ENCODE measurements around the gene RUNX1.

RUNX1 gene

GRCh38 chr21:34774750-34775149 lies 274.4 kb downstream of the RUNX1 start:
- DNase-seq: no peak

GRCh38 chr21:34771512-34772028 lies 277.5 kb downstream of the RUNX1 start:
- DNase-seq: no peak

DNA sequence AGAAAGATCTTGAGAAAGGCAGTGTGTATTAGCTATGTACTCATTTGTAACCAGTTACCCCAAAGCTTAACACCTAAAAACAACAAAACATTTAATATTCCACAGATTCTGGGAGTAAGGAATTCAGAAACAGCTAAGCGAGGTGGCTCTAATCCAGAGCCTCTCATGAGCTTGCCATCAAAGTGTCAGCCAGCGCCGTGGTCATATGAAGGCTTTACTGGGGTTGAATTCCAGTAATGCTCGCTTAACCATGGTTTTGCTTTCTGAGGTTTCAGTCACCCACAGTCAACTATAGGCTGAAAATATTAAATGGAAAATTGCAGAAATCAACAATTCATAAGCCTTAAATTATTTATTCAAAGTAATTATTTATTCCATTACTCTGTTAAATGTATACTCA lies 278.5 kb downstream of the RUNX1 start:
- DNase-seq: no peak

DNA sequence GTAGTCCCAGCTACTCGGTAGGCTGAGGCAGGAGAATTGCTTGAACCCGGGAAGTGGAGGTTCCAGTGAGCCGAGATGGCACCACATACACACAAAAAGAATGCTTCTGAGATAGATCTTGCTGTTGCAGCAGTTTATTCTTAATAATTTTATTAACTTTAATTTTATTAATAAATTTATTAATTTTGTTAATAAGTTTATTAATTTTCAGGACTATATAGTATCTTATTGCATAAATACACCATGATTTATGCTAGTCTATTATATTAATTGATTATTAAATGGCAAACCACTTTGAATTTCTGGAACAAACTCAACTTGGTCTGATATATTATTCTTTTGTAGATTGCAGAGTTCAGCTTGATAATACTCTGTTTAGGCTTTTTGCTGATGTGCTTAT lies 280.8 kb downstream of the RUNX1 start:
- DNase-seq: no peak

GRCh38 chr21:34766862-34767261 lies 282.2 kb downstream of the RUNX1 start:
- DNase-seq: no peak

GRCh38 chr21:34765619-34766018 lies 283.5 kb downstream of the RUNX1 start:
- DNase-seq: no peak

DNA sequence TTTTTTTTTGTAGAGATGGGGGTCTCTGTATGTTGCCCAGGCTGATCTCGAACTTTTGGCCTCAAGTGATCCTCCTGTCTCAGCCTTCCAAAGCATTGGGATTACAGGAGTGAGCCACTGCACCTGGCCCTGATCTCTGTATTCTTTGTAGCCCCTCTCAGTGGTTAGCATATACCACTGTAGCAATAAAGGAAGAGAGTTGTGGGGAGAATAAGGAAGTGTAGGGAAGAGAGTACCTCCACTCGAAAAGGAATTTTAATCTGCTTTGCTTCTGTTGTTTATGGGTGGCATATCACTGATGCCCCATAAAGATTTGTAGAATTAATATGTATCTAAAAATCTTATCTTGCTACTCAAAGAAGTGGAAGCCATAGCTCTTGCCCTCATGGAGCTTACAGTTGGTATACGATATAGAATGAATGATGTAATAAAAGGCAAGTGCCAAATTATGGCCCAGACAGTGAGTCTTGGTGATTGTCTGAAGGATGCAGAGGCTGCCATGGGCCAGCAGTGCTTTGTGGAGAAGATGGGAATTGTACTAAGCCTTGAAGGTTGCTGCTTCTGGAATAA lies 284.3 kb downstream of the RUNX1 start:
- DNase-seq: no peak

GRCh38 chr21:34762786-34763185 lies 286.3 kb downstream of the RUNX1 start:
- DNase-seq: no peak

- DNase-seq: no peak
These were observed 287.3 kb downstream of the RUNX1 start for GRCh38 chr21:34761758-34762330.

DNA sequence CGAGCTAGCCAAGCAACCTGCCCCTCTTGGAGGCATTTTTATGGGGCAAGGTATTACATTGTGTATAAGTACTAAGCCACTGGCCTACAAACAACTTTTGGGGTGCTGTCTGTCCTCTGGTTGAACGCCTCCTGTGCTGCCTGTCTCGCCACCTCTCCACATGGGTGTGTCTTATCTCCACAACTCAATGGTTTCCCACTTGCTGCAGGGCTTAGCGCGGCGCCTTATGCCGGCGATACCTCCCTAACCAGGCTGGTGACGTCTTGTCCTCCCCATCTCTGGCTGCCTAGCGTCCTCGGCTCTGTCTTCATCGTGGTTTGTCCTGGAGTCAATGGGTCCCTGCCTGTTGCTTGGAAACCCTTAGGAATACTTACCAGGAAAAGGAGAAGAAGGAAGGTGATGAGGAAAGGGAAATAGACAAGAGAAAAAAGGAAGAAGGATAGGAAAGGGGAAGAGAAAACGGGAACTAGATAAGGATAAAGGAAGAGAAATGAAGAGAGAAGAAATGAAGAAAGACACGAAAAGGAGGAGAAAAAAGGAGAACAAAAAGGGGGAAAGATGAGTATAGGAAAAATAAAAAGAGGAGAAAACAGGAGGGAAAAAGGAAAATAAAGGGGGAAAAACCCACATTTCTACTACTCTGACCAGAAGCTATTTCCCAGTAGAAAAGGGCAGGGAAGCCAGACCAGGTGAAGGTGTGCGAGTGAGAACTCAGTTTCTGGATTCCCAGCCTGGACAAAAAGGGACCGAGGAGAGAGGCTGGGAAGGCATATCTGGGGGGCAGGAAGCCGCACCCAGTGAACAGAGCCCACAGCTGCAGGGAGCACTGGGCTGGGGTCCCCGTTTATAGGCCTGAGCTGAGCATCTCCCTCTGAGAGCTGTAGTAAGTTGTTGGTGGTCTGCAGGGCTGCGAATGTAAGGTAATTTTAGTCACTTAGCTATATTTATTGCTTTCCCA lies 294.1 kb downstream of the RUNX1 start:
- no peak for DNase-seq

DNA sequence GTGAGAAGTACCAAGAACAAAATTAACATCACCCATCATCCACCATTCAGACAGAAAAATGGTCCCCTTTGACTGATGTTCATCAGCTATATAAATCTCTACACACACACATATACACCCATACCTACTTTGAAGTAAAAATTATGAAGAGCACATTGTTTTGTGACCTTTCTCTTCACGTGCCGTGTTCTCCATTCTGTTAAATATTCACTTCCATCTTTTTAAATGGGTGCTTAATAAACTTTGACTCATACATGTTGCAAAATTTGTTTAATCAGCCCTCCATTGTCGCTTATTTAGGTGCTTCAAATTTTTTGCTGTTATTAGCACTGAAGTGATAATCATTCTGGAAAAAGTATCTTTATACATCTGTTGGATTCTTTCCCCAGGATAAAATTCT lies 300.2 kb downstream of the RUNX1 start:
- DNase-seq: no peak

- peak; percentile 11 for DNase-seq
These were observed 303.4 kb downstream of the RUNX1 start for GRCh38 chr21:34745557-34746255.

- DNase-seq: no peak
These were observed 304.3 kb downstream of the RUNX1 start for GRCh38 chr21:34744801-34745200.

GRCh38 chr21:34743831-34744230 lies 305.3 kb downstream of the RUNX1 start:
- DNase-seq: no peak

DNA sequence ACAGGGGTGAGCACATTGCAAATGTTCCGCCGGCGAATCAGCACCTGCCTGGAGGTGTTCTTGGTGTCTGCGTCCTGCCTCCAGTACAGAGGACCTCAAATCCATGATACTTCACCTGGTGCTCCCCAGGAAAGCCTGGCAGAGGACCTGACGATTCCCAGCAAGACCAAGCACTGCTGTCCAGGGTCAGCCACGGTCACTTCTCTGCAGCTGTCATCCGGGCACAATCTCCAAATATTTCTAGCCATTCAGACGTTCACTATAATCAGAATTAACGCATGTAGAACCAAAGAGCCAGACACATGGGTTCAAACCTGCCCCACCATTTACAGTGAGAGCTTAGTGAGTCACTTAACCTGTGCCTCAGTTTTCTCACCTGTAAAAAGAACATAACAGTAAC lies 305.8 kb downstream of the RUNX1 start:
- no peak for DNase-seq

DNA sequence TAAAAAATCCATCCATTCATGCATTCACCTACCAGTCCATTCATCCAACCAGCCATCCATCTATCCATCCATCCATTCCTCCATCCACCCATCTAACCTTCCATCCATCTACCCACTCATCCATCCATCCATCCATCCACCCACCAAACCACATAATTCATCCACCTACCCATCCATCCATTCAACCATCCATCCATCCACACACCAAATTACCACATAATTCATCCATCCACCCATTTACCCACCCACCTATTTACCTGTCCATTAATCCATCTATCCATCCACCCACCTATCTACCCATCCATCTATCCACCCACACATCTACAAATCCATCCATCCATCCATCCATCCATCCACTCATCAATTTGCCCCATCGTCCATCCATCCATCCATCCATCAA lies 308.9 kb downstream of the RUNX1 start:
- DNase-seq: no peak
